Nephron (organoid): ENCODE data around the gene C22orf39.

Experiments
- H3K27ac Mint-ChIP-seq, 3 experiments: 2 replicates each; pipeline ENCODE4 v1.8.0; 2020; ENCODE audit warnings: mixed read lengths in 3 of 3, mild to moderate bottlenecking in 2 of 3, moderate library complexity in 1 of 3
- H3K27me3 Mint-ChIP-seq: 2 replicates; pipeline ENCODE4 v1.8.0; 2021; ENCODE audit warnings: low read depth, mild to moderate bottlenecking, moderate library complexity, mixed read lengths
- H3K36me3 Mint-ChIP-seq: 2 replicates; pipeline ENCODE4 v1.8.0; 2020; ENCODE audit warnings: low read depth, mixed read lengths
- H3K4me1 Mint-ChIP-seq: 2 replicates; pipeline ENCODE4 v1.8.0; 2020; ENCODE audit warnings: mixed read lengths
- H3K4me3 Mint-ChIP-seq, 3 experiments: 2 replicates each; pipeline ENCODE4 v1.8.0; 2020; ENCODE audit warnings: mild to moderate bottlenecking in 3 of 3, mixed read lengths in 3 of 3, moderate library complexity in 2 of 3
- H3K9me3 Mint-ChIP-seq: 2 replicates; pipeline ENCODE4 v1.8.0; 2020; ENCODE audit warnings: mixed read lengths
- TF ChIP-seq, protein P1 (sequence below), 3 experiments: fragments of 200-600 bp; sonication (generic); IDR thresholded peaks; one replicate each; pipeline ENCODE4 v1.5.0; 2021; ENCODE audit warnings: antibody characterized with exemption in 3 of 3; ENCODE audit not compliant: unreplicated experiment in 3 of 3

C22orf39 gene

DNA sequence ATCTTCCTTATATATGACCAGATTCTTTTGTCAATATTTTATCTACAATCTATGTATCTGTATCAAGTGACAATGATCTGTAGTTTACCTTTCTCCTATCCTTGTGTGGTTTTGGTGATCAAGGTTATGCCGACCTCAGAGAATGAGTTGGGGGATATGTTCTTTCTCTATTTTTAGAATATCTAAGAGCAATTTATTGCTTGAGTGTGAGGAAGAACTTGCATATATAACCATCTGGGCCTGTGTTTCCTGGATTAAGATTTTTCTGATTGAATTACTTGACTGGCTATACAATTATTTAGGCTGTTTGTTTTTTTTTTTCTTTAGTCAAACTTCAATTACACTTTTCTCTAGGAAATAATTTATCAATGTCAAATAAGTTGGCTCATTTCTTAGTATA lies 14.0 kb upstream of the C22orf39 start:
- H3K27ac Mint-ChIP-seq = no peak overlapping the region
- no peaks in the 10 kb centered on the region for H3K27me3 Mint-ChIP-seq
- H3K36me3 Mint-ChIP-seq = peaks cover 38% of the 10 kb centered on the region
- no peaks in the 10 kb centered on the region for H3K9me3 Mint-ChIP-seq
- H3K4me1 Mint-ChIP-seq = no peaks in the 10 kb centered on the region
- H3K4me3 Mint-ChIP-seq = no peak overlapping the region
- TF ChIP-seq, protein P1, sequence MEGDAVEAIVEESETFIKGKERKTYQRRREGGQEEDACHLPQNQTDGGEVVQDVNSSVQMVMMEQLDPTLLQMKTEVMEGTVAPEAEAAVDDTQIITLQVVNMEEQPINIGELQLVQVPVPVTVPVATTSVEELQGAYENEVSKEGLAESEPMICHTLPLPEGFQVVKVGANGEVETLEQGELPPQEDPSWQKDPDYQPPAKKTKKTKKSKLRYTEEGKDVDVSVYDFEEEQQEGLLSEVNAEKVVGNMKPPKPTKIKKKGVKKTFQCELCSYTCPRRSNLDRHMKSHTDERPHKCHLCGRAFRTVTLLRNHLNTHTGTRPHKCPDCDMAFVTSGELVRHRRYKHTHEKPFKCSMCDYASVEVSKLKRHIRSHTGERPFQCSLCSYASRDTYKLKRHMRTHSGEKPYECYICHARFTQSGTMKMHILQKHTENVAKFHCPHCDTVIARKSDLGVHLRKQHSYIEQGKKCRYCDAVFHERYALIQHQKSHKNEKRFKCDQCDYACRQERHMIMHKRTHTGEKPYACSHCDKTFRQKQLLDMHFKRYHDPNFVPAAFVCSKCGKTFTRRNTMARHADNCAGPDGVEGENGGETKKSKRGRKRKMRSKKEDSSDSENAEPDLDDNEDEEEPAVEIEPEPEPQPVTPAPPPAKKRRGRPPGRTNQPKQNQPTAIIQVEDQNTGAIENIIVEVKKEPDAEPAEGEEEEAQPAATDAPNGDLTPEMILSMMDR (IDR thresholded peaks at IDR 0.05; ENCODE audit: unreplicated experiment in 3 of 3) = no peak

DNA sequence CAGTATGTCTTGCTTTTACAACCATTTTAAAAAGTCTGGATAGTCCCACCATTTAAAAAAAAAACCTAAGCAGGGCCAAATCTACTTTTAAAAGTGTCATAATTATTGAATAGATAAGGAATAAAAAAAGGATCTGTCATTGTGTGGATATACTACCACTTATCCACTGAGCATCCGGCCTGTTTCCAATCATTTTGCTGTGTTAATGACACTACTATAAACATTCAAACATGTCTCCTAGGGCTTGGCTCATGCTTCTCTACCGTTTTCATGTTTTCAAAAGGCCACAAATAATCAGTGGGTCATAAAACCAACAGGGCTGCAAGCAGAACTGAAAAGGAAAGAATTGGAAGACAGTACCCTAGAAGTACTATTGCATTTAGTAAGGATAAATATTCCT lies 12.5 kb upstream of the C22orf39 start:
- Mint-ChIP-seq H3K4me1 (no peaks in the 10 kb centered on the region), H3K9me3 (no peaks in the 10 kb centered on the region), H3K36me3 (peaks cover 40% of the 10 kb centered on the region), H3K4me3 (no peak overlapping the region), H3K27me3 (no peaks in the 10 kb centered on the region), H3K27ac (no peak overlapping the region)
- TF ChIP-seq, protein P1 (IDR thresholded peaks at IDR 0.05; ENCODE audit: unreplicated experiment in 3 of 3) = no peak

DNA sequence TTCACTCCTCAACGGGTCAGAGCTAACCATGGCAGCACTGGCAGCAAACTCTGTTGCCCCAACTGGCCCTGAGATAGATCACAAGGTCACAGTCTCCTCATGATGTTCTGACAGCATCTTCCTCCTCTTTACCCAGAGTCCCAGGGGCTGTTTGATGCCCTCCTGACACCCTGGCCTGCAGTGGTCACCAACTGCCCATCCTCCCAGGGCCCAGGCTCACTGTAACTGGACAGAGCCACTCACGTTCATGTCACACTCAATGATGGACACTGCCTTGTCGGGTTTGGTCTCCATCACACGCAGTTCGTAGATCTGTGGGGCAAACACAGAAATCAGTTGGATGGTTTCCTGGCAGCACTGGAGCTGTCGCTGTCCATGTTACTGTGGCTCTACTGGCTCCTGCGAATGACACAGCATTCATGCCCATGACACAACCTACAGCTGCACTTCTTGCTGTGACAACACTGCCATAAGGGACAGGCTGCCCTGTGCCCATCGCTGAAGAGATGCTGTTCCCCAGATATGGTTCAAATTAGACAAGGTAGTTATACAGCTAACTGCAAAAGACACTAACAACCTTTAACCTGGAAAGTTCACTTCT lies 10.4 kb upstream of the C22orf39 start:
- H3K27ac Mint-ChIP-seq = no peak overlapping the region
- H3K4me1 Mint-ChIP-seq = no peaks in the 10 kb centered on the region
- H3K9me3 Mint-ChIP-seq = no peaks in the 10 kb centered on the region
- TF ChIP-seq, protein P1 (IDR thresholded peaks at IDR 0.05; ENCODE audit: unreplicated experiment in 3 of 3) = no peak
- no peaks in the 10 kb centered on the region for H3K27me3 Mint-ChIP-seq
- no peak overlapping the region for H3K4me3 Mint-ChIP-seq
- H3K36me3 Mint-ChIP-seq = peaks cover 45% of the 10 kb centered on the region

DNA sequence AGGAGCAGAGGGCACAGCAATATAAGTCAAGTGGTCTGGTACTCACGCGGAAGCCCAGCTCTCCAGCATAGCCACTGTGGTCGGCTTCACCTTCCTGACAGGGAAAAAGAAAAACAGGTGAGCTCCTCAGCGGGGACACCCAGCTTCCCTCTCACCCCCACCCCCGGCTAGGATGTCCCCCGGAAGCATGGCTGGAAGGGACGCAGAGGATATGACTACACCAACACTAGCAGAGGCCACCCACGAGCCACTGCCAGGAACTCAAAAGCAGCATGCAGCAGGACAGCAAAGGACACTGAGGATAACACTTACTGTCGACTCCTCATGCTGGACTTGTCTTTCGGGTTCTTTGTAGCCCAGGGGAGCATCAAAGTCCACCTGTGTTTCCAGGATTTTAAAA lies 9.0 kb upstream of the C22orf39 start:
- H3K4me1 Mint-ChIP-seq = no peaks in the 10 kb centered on the region
- no peak overlapping the region for H3K27ac Mint-ChIP-seq
- no peak overlapping the region for H3K4me3 Mint-ChIP-seq

DNA sequence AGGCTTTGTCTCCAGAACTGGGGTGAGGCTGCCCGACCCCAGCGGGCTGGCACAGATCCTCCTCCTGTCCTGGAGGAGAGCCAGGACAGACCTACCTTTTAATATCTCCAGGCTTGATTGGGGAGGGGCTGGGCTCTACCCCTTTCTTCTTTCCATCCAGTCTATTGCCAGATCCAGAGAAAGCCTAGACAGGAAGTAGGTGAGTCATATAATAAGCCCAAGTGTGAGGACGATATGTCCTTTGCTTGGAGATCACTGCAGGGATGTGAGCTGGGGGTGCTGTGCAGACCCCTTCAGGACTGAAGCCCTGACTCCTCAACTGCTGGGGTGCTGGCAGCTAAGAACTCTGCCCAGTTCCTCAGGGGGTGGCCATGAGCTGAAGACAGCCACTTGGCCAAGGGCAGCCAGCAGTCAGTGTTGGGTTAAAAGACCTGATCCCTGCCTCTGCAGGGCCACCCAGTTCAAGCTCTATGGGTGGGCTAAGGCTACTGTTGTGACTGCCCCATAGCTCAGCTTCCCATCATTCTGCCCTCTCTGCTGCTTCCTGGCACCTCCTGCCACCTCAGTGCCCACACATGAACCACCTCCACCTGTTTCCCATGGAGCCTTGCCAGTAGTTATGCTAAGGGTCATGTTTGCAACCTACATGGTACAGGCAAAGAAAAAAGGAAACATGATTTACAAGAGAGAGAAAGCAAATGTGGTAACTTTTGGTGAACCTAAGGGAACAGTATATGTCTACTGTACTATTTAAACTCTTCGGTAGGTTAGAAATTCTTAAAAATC lies 8.3 kb upstream of the C22orf39 start:
- TF ChIP-seq, protein P1 (IDR thresholded peaks at IDR 0.05; ENCODE audit: unreplicated experiment in 3 of 3) = no peak
- Mint-ChIP-seq H3K4me3 (no peak overlapping the region), H3K4me1 (no peaks in the 10 kb centered on the region), H3K9me3 (no peaks in the 10 kb centered on the region), H3K27ac (no peak overlapping the region), H3K36me3 (peaks cover 54% of the 10 kb centered on the region), H3K27me3 (no peaks in the 10 kb centered on the region)

More for the DNA sequence above, 9.0 kb upstream of the C22orf39 start:
- TF ChIP-seq, protein P1 (IDR thresholded peaks at IDR 0.05; ENCODE audit: unreplicated experiment in 3 of 3) = no peak
- Mint-ChIP-seq H3K27me3 (no peaks in the 10 kb centered on the region), H3K36me3 (peaks cover 53% of the 10 kb centered on the region), H3K9me3 (no peaks in the 10 kb centered on the region)

DNA sequence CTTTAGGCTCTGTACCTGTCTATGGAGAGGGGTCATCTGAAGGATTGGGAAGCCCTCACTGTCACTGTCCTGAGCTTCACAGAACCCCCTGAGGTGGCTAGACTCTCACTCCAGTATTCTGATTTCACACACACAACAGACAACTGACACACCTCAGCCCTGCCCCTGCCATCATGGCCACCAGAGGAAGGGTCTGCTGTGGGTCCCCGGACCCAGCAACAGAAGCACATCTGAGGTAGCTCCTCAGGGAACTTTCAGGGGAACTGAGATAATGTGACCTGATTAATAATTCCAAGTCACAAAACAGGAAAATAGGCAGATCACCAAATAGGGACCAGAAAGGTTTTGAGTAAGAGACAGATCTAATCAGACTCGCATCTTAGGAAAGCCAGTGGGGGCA lies 7.5 kb upstream of the C22orf39 start:
- H3K4me1 Mint-ChIP-seq = no peaks in the 10 kb centered on the region
- no peak overlapping the region for H3K27ac Mint-ChIP-seq
- H3K27me3 Mint-ChIP-seq = no peaks in the 10 kb centered on the region
- TF ChIP-seq, protein P1 (IDR thresholded peaks at IDR 0.05; ENCODE audit: unreplicated experiment in 3 of 3) = no peak
- no peaks in the 10 kb centered on the region for H3K9me3 Mint-ChIP-seq
- H3K4me3 Mint-ChIP-seq = no peak overlapping the region
- peaks cover 51% of the 10 kb centered on the region for H3K36me3 Mint-ChIP-seq
